HCT116 (cell line): ENCODE results near the gene KIRREL3. TPM values are rescaled to one million over a fixed set of nuclear protein-coding genes. Genes with fewer than 3 reads are reported as not detected.

Experiments used
- ATAC-seq: fragments of 200-7000 bp; cut with Tn5 transposase; 2 replicates; pipeline ENCODE4 v1.9.1; 2020; ENCODE audit warnings: mild to moderate bottlenecking, moderate library complexity
- BruUV-seq: library from RNA; stranded (reverse); fragments of 400-500 nt; replicated peaks from 2 replicates; lab custom pipeline; 2021; lab: Mats Ljungman, UMichigan
- CTCF ChIA-PET: fragments of 300-600 bp; sonication (Branson Sonifier 250); formaldehyde crosslinking; loops from one replicate; lab custom pipeline; 2021; ENCODE audit warnings: antibody characterized with exemption; lab: Charles Lee
- POLR2A ChIA-PET: fragments of 300-600, 350-600 bp; sonication (Branson Sonifier 250); formaldehyde crosslinking; loops from one replicate; lab custom pipeline; 2021; ENCODE audit warnings: antibody characterized with exemption; lab: Charles Lee
- RAD21 ChIA-PET, 2 experiments: fragments of 300-600 bp; sonication (Branson Sonifier 250); formaldehyde crosslinking; loops; one replicate each; lab custom pipeline; 2023; ENCODE audit warnings: low total read pairs in 2 of 2; ENCODE audit not compliant: uncharacterized antibody in 2 of 2, unreplicated experiment in 2 of 2, low non-redundant PET in 1 of 2; lab: Charles Lee
- DNase-seq: peaks from one replicate; pipeline ENCODE4 v3.0.0-alpha.2; 2010; ENCODE audit warnings: low read depth, low spot score
- H2AFZ ChIP-seq: fragments of 200-600 bp; shearing (Covaris generic), sonication (generic); 2 replicates; pipeline ENCODE4 v1.6.1; 2017; ENCODE audit warnings: low read depth, mixed run types, mixed read lengths, antibody characterized with exemption, low read length; ENCODE audit not compliant: poor library complexity, severe bottlenecking
- H3K27ac ChIP-seq: 2 replicates; pipeline ENCODE4 v1.5.1; 2012; ENCODE audit warnings: low read depth, low read length
- H3K27me3 ChIP-seq: fragments of 200-600 bp; sonication (generic); 2 replicates; pipeline ENCODE4 v1.6.1; 2016; ENCODE audit warnings: mixed run types, low read length, mixed read lengths; ENCODE audit not compliant: insufficient read depth
- H3K36me3 ChIP-seq, 2 experiments: fragments of 200-500 bp in 1 of 2; fragments of 200-600 bp in 1 of 2; sonication (Bioruptor generic) in 1 of 2; sonication (generic) in 1 of 2; 2 replicates each; pipeline versions ENCODE4 v1.5.1 to v1.6.1; 2014 to 2016; ENCODE audit warnings: low read length in 2 of 2, inconsistent platforms in 1 of 2, mixed read lengths in 1 of 2, mixed run types in 1 of 2; ENCODE audit not compliant: insufficient read depth in 2 of 2, control insufficient read depth in 1 of 2
- H3K4me1 ChIP-seq, 2 experiments: fragments of 200-600 bp in 1 of 2; sonication (generic) in 1 of 2; 2 replicates each; pipeline versions ENCODE4 v1.5.1 to v1.6.1; 2012 to 2017; ENCODE audit warnings: low read length in 2 of 2, inconsistent platforms in 1 of 2, mild to moderate bottlenecking in 1 of 2, mixed read lengths in 1 of 2, mixed run types in 1 of 2, moderate library complexity in 1 of 2; ENCODE audit not compliant: insufficient read depth in 2 of 2, control insufficient read depth in 1 of 2
- H3K4me2 ChIP-seq: fragments of 200-600 bp; sonication (generic); 2 replicates; pipeline ENCODE4 v1.6.1; 2017; ENCODE audit warnings: mixed run types, low read length, mixed read lengths
- H3K4me3 ChIP-seq, 2 experiments: fragments of 200-600 bp in 1 of 2; sonication (generic) in 1 of 2; replicated peaks in 1 of 2; 2 replicates each; pipeline ENCODE4 v1.5.1; 2011 to 2016; ENCODE audit warnings: low read length in 2 of 2, control low read depth in 1 of 2, low read depth in 1 of 2, mild to moderate bottlenecking in 1 of 2, mixed read lengths in 1 of 2, mixed run types in 1 of 2
- H3K79me2 ChIP-seq: fragments of 200-600 bp; sonication (generic); 2 replicates; pipeline ENCODE4 v1.6.1; 2017; ENCODE audit warnings: mild to moderate bottlenecking, mixed run types, low read length, moderate library complexity, mixed read lengths; ENCODE audit not compliant: insufficient read depth
- H3K9ac ChIP-seq: fragments of 200-600 bp; sonication (generic); 2 replicates; pipeline ENCODE4 v1.6.1; 2016; ENCODE audit warnings: low read length, mixed read lengths
- H3K9me2 ChIP-seq: fragments of 200-600 bp; sonication (generic), shearing (Covaris generic); 2 replicates; pipeline ENCODE4 v1.6.1; 2017; ENCODE audit warnings: mixed run types, mild to moderate bottlenecking, moderate library complexity; ENCODE audit not compliant: insufficient read depth
- H3K9me3 ChIP-seq, 2 experiments: fragments of 200-500 bp in 1 of 2; fragments of 200-600 bp in 1 of 2; sonication (Bioruptor generic) in 1 of 2; sonication (generic) in 1 of 2; 2 replicates each; pipeline ENCODE4 v1.6.1; 2014 to 2017; ENCODE audit warnings: low read length in 2 of 2, mixed read lengths in 2 of 2, inconsistent platforms in 1 of 2, low read depth in 1 of 2, mild to moderate bottlenecking in 1 of 2, mixed run types in 1 of 2, moderate library complexity in 1 of 2; ENCODE audit not compliant: control insufficient read depth in 1 of 2, insufficient read depth in 1 of 2
- H4K20me1 ChIP-seq: fragments of 200-600 bp; sonication (generic), shearing (Covaris generic); 2 replicates; pipeline ENCODE4 v1.6.1; 2017; ENCODE audit warnings: mixed run types, mild to moderate bottlenecking, moderate library complexity; ENCODE audit not compliant: insufficient read depth
- CEBPB ChIP-seq: IDR thresholded peaks from 2 replicates; pipeline ENCODE4 v1.6.1; 2012; ENCODE audit warnings: low read depth
- EZH2 ChIP-seq: fragments of 200-600 bp; sonication (generic); IDR thresholded peaks from 2 replicates; pipeline ENCODE4 v1.6.1; 2017; ENCODE audit warnings: antibody characterized with exemption, mixed run types
- FOSL1 ChIP-seq: IDR thresholded peaks from 2 replicates; pipeline ENCODE4 v1.6.1; 2012; ENCODE audit warnings: low read depth
- RAD21 ChIP-seq: IDR thresholded peaks from 2 replicates; pipeline ENCODE4 v1.6.1; 2012; ENCODE audit warnings: low read depth, mild to moderate bottlenecking
- SIN3A ChIP-seq: IDR thresholded peaks from 2 replicates; pipeline ENCODE4 v1.6.1; 2012; ENCODE audit warnings: low read depth
- TCF7L2 ChIP-seq: IDR thresholded peaks from 2 replicates; pipeline ENCODE4 v1.7.0; 2011; ENCODE audit warnings: borderline replicate concordance, inconsistent platforms; ENCODE audit not compliant: insufficient read depth, insufficient read length; ENCODE audit errors: extremely low read depth
- ZFX ChIP-seq: fragments of 450-650 bp; IDR thresholded peaks from 2 replicates; pipeline ENCODE4 v1.6.1; 2017
- intact Hi-C: fragments of 100-400 bp; cut with micrococcal nuclease; formaldehyde crosslinking; loops from 2 replicates; pipeline ENCODE4 v1.10.0; 2022
- total RNA-seq: library from RNA; stranded (reverse); gene quantifications from one replicate; pipeline ENCODE4 v1.2.1, GENCODE V29; 2021; ENCODE audit not compliant: unreplicated experiment
- TF ChIP-seq, protein P1 (sequence below): IDR thresholded peaks from 2 replicates; pipeline ENCODE4 v1.6.1; 2012; ENCODE audit warnings: low read depth
- TF ChIP-seq, protein P2 (sequence below): IDR thresholded peaks from 2 replicates; pipeline ENCODE4 v1.6.1; 2011; ENCODE audit warnings: mild to moderate bottlenecking, low read length, moderate library complexity; ENCODE audit not compliant: insufficient replicate concordance; ENCODE audit errors: extremely low read depth
- TF ChIP-seq, protein P3 (sequence below): IDR thresholded peaks from 2 replicates; pipeline ENCODE4 v1.6.1; 2012

KIRREL3 gene
- total RNA-seq, 1 experiment from 2014 or later = not detected

DNA sequence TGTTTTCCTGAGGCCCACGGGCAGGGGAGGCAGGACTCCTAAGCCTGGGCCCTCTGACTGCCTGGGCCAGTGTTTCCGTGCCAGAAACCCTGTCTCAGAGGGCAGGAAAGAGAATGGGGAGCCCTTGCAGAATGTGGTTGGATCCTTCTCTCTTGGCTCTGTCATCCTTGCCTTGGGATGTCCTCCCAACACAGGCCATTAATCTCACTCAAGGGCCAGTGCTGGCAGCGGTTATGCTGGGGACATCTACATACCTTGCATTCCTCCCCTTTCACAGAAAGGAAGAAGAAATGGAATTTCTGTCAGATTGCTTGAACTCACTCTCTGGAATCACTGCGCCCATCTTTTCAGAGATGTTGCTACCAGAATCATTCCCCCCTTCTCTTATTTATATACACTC, 296.9 kb downstream of the KIRREL3 start (continued):
- TF ChIP-seq, protein P1, sequence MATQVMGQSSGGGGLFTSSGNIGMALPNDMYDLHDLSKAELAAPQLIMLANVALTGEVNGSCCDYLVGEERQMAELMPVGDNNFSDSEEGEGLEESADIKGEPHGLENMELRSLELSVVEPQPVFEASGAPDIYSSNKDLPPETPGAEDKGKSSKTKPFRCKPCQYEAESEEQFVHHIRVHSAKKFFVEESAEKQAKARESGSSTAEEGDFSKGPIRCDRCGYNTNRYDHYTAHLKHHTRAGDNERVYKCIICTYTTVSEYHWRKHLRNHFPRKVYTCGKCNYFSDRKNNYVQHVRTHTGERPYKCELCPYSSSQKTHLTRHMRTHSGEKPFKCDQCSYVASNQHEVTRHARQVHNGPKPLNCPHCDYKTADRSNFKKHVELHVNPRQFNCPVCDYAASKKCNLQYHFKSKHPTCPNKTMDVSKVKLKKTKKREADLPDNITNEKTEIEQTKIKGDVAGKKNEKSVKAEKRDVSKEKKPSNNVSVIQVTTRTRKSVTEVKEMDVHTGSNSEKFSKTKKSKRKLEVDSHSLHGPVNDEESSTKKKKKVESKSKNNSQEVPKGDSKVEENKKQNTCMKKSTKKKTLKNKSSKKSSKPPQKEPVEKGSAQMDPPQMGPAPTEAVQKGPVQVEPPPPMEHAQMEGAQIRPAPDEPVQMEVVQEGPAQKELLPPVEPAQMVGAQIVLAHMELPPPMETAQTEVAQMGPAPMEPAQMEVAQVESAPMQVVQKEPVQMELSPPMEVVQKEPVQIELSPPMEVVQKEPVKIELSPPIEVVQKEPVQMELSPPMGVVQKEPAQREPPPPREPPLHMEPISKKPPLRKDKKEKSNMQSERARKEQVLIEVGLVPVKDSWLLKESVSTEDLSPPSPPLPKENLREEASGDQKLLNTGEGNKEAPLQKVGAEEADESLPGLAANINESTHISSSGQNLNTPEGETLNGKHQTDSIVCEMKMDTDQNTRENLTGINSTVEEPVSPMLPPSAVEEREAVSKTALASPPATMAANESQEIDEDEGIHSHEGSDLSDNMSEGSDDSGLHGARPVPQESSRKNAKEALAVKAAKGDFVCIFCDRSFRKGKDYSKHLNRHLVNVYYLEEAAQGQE = no peak
- TF ChIP-seq, protein P2, sequence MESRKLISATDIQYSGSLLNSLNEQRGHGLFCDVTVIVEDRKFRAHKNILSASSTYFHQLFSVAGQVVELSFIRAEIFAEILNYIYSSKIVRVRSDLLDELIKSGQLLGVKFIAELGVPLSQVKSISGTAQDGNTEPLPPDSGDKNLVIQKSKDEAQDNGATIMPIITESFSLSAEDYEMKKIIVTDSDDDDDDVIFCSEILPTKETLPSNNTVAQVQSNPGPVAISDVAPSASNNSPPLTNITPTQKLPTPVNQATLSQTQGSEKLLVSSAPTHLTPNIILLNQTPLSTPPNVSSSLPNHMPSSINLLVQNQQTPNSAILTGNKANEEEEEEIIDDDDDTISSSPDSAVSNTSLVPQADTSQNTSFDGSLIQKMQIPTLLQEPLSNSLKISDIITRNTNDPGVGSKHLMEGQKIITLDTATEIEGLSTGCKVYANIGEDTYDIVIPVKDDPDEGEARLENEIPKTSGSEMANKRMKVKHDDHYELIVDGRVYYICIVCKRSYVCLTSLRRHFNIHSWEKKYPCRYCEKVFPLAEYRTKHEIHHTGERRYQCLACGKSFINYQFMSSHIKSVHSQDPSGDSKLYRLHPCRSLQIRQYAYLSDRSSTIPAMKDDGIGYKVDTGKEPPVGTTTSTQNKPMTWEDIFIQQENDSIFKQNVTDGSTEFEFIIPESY = no peak
- TF ChIP-seq RAD21 = no peak
- TF ChIP-seq, all 23 proteins: peak for 0

DNA sequence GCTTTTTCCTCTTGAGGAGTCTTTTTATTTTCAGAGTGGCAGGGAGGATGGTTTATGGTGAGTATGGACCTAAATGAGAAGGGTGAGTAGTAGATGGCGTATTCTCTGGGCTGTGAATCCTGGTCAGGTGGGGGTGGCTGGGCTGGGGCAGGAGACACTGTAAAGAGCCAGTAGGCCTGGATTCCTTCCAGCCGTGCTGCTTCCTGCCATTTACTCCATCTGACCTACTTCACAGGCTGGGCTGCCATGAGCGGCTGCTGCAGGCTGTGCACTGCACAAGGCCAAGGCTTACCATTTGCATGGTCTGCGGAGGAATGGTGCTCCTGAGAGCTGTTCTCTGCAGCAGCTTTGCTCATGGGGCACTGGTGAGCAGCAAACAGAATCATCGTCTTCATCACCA, 297.6 kb downstream of the KIRREL3 start:
- no peak overlapping the region for H3K9ac ChIP-seq
- no peak overlapping the region for H3K4me2 ChIP-seq
- H3K4me1 ChIP-seq = no peaks in the 10 kb centered on the region
- no peak overlapping the region for H3K4me3 ChIP-seq
- peaks cover 44% of the 10 kb centered on the region; the same call in 1 of the 2 replicates for H3K27me3 ChIP-seq
- ChIA-PET POLR2A (no interaction called here), CTCF (no interaction called here), RAD21 (no interaction called here)
- H3K9me2 ChIP-seq = no peaks in the 10 kb centered on the region
- no peaks in the 10 kb centered on the region for H4K20me1 ChIP-seq
- no peak for TF ChIP-seq CEBPB
- TF ChIP-seq, protein P3, sequence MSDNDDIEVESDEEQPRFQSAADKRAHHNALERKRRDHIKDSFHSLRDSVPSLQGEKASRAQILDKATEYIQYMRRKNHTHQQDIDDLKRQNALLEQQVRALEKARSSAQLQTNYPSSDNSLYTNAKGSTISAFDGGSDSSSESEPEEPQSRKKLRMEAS = no peak
- no peak for TF ChIP-seq TCF7L2
- no peak for TF ChIP-seq EZH2
- TF ChIP-seq SIN3A = no peak
- TF ChIP-seq RAD21 = no peak
- no peak for TF ChIP-seq ZFX
- no peak for TF ChIP-seq FOSL1
- H3K36me3 ChIP-seq = no peaks in the 10 kb centered on the region
- no peak overlapping the region for H3K27ac ChIP-seq
- H3K79me2 ChIP-seq = no peaks in the 10 kb centered on the region
- BruUV-seq = no TSS peak
- ATAC-seq (no peak), DNase-seq (no peak)
- no peak overlapping the region for H2AFZ ChIP-seq
- intact Hi-C loops = no loop called here
- no peaks in the 10 kb centered on the region for H3K9me3 ChIP-seq
